ENCODE data around the gene OBSCN.

Gene OBSCN

GRCh38 chr1:228428412-228428811, 220.6 kb downstream of the OBSCN start:
- FAIRE-seq (no peak), DNase-seq (ENCODE audit: insufficient read length, low spot score) (no peak)

Measured in GM19239 (cell line).